ENCODE data around the gene SET. TPM values are rescaled to one million over a fixed set of nuclear protein-coding genes. Genes with fewer than 3 reads are reported as not detected.

SET gene
- total and polyA plus RNA-seq, 2 of the 13 experiments (the other 11 are each of a cell fraction or from before 2014, with no cell fraction given): 94.2 to 611 TPM

DNA sequence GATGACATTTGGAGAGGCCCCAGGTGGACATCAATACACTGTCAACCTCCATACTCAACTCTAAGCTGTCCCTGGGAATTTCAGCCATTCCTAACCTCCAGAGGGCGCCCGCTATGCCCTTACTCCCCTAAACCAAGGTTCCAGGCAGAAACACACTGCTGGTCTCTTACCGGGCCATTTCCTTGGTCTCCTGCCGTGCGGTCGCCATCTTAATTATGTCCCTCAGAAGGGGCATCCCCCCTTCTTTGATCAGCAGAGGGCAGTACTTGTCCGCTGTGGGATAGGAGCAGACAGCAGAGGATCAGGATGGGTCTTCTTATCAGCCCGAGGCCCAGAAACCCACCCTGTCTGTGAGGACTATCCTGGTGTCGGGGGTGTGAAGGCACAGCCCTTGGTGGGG, 44.2 kb downstream of the SET start (continued):
- peak; percentile 34; the same call in 1 of the 2 replicates for TF ChIP-seq HOMEZ (CRISPR knock-in tag; IDR thresholded peaks at IDR 0.05; ENCODE audit: low read depth)
- TF ChIP-seq, protein P1, sequence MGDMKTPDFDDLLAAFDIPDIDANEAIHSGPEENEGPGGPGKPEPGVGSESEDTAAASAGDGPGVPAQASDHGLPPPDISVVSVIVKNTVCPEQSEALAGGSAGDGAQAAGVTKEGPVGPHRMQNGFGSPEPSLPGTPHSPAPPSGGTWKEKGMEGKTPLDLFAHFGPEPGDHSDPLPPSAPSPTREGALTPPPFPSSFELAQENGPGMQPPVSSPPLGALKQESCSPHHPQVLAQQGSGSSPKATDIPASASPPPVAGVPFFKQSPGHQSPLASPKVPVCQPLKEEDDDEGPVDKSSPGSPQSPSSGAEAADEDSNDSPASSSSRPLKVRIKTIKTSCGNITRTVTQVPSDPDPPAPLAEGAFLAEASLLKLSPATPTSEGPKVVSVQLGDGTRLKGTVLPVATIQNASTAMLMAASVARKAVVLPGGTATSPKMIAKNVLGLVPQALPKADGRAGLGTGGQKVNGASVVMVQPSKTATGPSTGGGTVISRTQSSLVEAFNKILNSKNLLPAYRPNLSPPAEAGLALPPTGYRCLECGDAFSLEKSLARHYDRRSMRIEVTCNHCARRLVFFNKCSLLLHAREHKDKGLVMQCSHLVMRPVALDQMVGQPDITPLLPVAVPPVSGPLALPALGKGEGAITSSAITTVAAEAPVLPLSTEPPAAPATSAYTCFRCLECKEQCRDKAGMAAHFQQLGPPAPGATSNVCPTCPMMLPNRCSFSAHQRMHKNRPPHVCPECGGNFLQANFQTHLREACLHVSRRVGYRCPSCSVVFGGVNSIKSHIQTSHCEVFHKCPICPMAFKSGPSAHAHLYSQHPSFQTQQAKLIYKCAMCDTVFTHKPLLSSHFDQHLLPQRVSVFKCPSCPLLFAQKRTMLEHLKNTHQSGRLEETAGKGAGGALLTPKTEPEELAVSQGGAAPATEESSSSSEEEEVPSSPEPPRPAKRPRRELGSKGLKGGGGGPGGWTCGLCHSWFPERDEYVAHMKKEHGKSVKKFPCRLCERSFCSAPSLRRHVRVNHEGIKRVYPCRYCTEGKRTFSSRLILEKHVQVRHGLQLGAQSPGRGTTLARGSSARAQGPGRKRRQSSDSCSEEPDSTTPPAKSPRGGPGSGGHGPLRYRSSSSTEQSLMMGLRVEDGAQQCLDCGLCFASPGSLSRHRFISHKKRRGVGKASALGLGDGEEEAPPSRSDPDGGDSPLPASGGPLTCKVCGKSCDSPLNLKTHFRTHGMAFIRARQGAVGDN (CRISPR knock-in tag; IDR thresholded peaks at IDR 0.05): peak; percentile 36
- TF ChIP-seq CREB1 (IDR thresholded peaks at IDR 0.05): no peak
- peak; percentile 45; the same call in 1 of the 2 replicates for TF ChIP-seq CREB1 (CRISPR knock-in tag; IDR thresholded peaks at IDR 0.05)
- peak; percentile 51; the same call in 1 of the 2 replicates for TF ChIP-seq ZSCAN9 (CRISPR knock-in tag; IDR thresholded peaks at IDR 0.05; ENCODE audit: borderline replicate concordance)
- no peak for TF ChIP-seq ZNF878 (CRISPR knock-in tag; IDR thresholded peaks at IDR 0.05)
- TF ChIP-seq ELF3 (CRISPR knock-in tag; IDR thresholded peaks at IDR 0.05): peak; percentile 79
- peak; percentile 68; the same call in 1 of the 2 replicates for TF ChIP-seq IRF2 (CRISPR knock-in tag; IDR thresholded peaks at IDR 0.05)
- TF ChIP-seq ZNF614 (CRISPR knock-in tag; IDR thresholded peaks at IDR 0.05; ENCODE audit: borderline replicate concordance): peak; percentile 48; the same call in 1 of the 2 replicates
- no peak for TF ChIP-seq FOXK2 (IDR thresholded peaks at IDR 0.05)
- peak; percentile 50; the same call in 1 of the 2 replicates for TF ChIP-seq SP4 (CRISPR knock-in tag; IDR thresholded peaks at IDR 0.05)
- TF ChIP-seq AGO2 (optimal IDR thresholded peaks at IDR 0.05; ENCODE audit: low read depth, low read length): no peak
- no peak for TF ChIP-seq ZNF766 (CRISPR knock-in tag; IDR thresholded peaks at IDR 0.05; ENCODE audit: borderline replicate concordance)
- TF ChIP-seq, protein P2, sequence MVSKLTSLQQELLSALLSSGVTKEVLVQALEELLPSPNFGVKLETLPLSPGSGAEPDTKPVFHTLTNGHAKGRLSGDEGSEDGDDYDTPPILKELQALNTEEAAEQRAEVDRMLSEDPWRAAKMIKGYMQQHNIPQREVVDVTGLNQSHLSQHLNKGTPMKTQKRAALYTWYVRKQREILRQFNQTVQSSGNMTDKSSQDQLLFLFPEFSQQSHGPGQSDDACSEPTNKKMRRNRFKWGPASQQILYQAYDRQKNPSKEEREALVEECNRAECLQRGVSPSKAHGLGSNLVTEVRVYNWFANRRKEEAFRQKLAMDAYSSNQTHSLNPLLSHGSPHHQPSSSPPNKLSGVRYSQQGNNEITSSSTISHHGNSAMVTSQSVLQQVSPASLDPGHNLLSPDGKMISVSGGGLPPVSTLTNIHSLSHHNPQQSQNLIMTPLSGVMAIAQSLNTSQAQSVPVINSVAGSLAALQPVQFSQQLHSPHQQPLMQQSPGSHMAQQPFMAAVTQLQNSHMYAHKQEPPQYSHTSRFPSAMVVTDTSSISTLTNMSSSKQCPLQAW (CRISPR knock-in tag; IDR thresholded peaks at IDR 0.05): peak; percentile 86
- no peak for TF ChIP-seq NPAS2 (CRISPR knock-in tag; IDR thresholded peaks at IDR 0.05; ENCODE audit: borderline replicate concordance)
- TF ChIP-seq GATAD2A (CRISPR knock-in tag; IDR thresholded peaks at IDR 0.05): peak; percentile 63
- TF ChIP-seq, protein P3, sequence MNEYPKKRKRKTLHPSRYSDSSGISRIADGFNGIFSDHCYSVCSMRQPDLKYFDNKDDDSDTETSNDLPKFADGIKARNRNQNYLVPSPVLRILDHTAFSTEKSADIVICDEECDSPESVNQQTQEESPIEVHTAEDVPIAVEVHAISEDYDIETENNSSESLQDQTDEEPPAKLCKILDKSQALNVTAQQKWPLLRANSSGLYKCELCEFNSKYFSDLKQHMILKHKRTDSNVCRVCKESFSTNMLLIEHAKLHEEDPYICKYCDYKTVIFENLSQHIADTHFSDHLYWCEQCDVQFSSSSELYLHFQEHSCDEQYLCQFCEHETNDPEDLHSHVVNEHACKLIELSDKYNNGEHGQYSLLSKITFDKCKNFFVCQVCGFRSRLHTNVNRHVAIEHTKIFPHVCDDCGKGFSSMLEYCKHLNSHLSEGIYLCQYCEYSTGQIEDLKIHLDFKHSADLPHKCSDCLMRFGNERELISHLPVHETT (CRISPR knock-in tag; conservative IDR thresholded peaks at IDR 0.05): no peak
- 0 out of 2 replicates have a peak, but pooled peaks have one; percentile 69 for TF ChIP-seq ZBTB7B (CRISPR knock-in tag; IDR thresholded peaks at IDR 0.05)
- TF ChIP-seq SRSF9 (IDR thresholded peaks at IDR 0.05; ENCODE audit: borderline replicate concordance, insufficient read depth, low read depth, low read length, poor library complexity, severe bottlenecking): no peak
- peak; percentile 73; the same call in 1 of the 2 replicates for TF ChIP-seq ZNF644 (CRISPR knock-in tag; IDR thresholded peaks at IDR 0.05; ENCODE audit: low read depth)
- TF ChIP-seq, protein P4, sequence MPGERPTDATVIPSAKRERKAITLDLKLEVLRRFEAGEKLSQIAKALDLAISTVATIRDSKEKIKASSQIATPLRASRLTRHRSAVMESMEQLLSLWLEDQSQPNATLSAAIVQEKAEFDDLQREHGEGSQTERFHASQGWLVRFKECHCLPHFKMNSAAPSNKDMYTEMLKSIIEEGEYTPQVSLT (CRISPR knock-in tag; IDR thresholded peaks at IDR 0.05; ENCODE audit: borderline replicate concordance, low read depth): no peak
- no peak for TF ChIP-seq ZNF430 (CRISPR knock-in tag; IDR thresholded peaks at IDR 0.05)
